GM23338 (cell line): Measurements from ENCODE around the gene TBX2. TPM values are rescaled to one million over a fixed set of nuclear protein-coding genes. Genes with fewer than 3 reads are reported as not detected.

ENCODE experiments used
- ATAC-seq: fragments of 200-7000 bp; cut with Tn5 transposase; 3 replicates; pipeline ENCODE4 v1.9.1; 2020
- DNase-seq: peaks from one replicate; pipeline ENCODE4 v3.0.0-alpha.2; 2015; ENCODE audit warnings: low spot score
- H2AFZ ChIP-seq: fragments of 200-600 bp; sonication (generic); 2 replicates; pipeline ENCODE4 v1.8.0; 2016; ENCODE audit warnings: antibody characterized with exemption, mild to moderate bottlenecking, moderate library complexity
- H3F3A ChIP-seq: fragments of 200-600 bp; sonication (generic); replicated peaks from 2 replicates; pipeline ENCODE4 v1.8.0; 2017; ENCODE audit warnings: antibody characterized with exemption, mixed run types, low read depth
- H3K27ac ChIP-seq: fragments of 200-600 bp; sonication (generic); 2 replicates; pipeline ENCODE4 v1.6.1; 2016; ENCODE audit warnings: low read depth
- H3K27me3 ChIP-seq: fragments of 200-600 bp; sonication (generic); 2 replicates; pipeline ENCODE4 v1.8.0; 2016; ENCODE audit warnings: mild to moderate bottlenecking, mixed run types, moderate library complexity; ENCODE audit not compliant: insufficient read depth
- H3K36me3 ChIP-seq: fragments of 200-600 bp; sonication (generic); 2 replicates; pipeline ENCODE4 v1.8.0; 2016; ENCODE audit warnings: mild to moderate bottlenecking; ENCODE audit not compliant: insufficient read depth
- H3K4me1 ChIP-seq: fragments of 200-600 bp; sonication (generic); 2 replicates; pipeline ENCODE4 v1.8.0; 2016; ENCODE audit warnings: mild to moderate bottlenecking, moderate library complexity; ENCODE audit not compliant: insufficient read depth
- H3K4me2 ChIP-seq: fragments of 200-600 bp; sonication (generic); 2 replicates; pipeline ENCODE4 v1.7.1; 2017; ENCODE audit warnings: mixed run types
- H3K4me3 ChIP-seq: fragments of 200-600 bp; sonication (generic); 2 replicates; pipeline ENCODE4 v1.6.1; 2016; ENCODE audit warnings: mixed run types
- H3K79me2 ChIP-seq: fragments of 200-600 bp; sonication (generic); replicated peaks from 2 replicates; pipeline ENCODE4 v1.8.0; 2017; ENCODE audit warnings: mild to moderate bottlenecking; ENCODE audit not compliant: insufficient read depth
- H3K9me2 ChIP-seq: fragments of 200-600 bp; sonication (generic); 2 replicates; pipeline ENCODE4 v1.8.0; 2017; ENCODE audit not compliant: insufficient read depth
- H4K20me1 ChIP-seq: fragments of 200-600 bp; sonication (generic); replicated peaks from 2 replicates; pipeline ENCODE4 v1.8.0; 2017; ENCODE audit warnings: mild to moderate bottlenecking; ENCODE audit not compliant: insufficient read depth
- H3K27ac Mint-ChIP-seq: 2 replicates; pipeline ENCODE4 v1.8.0; 2020; ENCODE audit warnings: inconsistent platforms, mild to moderate bottlenecking, moderate library complexity, mixed read lengths
- H3K27me3 Mint-ChIP-seq: 3 replicates; pipeline ENCODE4 v1.8.0; 2022; ENCODE audit warnings: low read depth, mild to moderate bottlenecking, moderate library complexity, mixed read lengths, inconsistent platforms; ENCODE audit not compliant: insufficient read depth, poor library complexity
- H3K36me3 Mint-ChIP-seq: 3 replicates; pipeline ENCODE4 v1.8.0; 2021; ENCODE audit warnings: low read depth, mild to moderate bottlenecking, inconsistent platforms, moderate library complexity, mixed read lengths
- H3K4me1 Mint-ChIP-seq: 3 replicates; pipeline ENCODE4 v1.8.0; 2020; ENCODE audit warnings: mild to moderate bottlenecking, inconsistent platforms, mixed read lengths
- H3K4me3 Mint-ChIP-seq: 3 replicates; pipeline ENCODE4 v1.8.0; 2021; ENCODE audit warnings: moderate library complexity, mild to moderate bottlenecking, inconsistent platforms, mixed read lengths
- H3K9me3 Mint-ChIP-seq: 3 replicates; pipeline ENCODE4 v1.8.0; 2020; ENCODE audit warnings: moderate library complexity, mild to moderate bottlenecking, inconsistent platforms, mixed read lengths
- CREB1 ChIP-seq: fragments of 250-450 bp; sonication (Bioruptor Pico); IDR thresholded peaks from 2 replicates; pipeline ENCODE4 v1.5.0; 2020; ENCODE audit warnings: low read depth, mild to moderate bottlenecking, moderate library complexity
- EZH2 ChIP-seq: fragments of 200-600 bp; sonication (generic); IDR thresholded peaks from one replicate; pipeline ENCODE4 v1.8.0; 2017; ENCODE audit warnings: antibody characterized with exemption, mild to moderate bottlenecking, low read depth; ENCODE audit not compliant: unreplicated experiment
- EZH2phosphoT487 ChIP-seq: fragments of 200-600 bp; sonication (generic); IDR thresholded peaks from one replicate; pipeline ENCODE4 v1.8.1; 2018; ENCODE audit warnings: antibody characterized with exemption; ENCODE audit not compliant: unreplicated experiment
- JUNB ChIP-seq: IDR thresholded peaks from one replicate; pipeline ENCODE4 v1.6.1; 2016; ENCODE audit warnings: antibody characterized with exemption; ENCODE audit not compliant: unreplicated experiment
- NANOG ChIP-seq: IDR thresholded peaks from 2 replicates; pipeline ENCODE4 v1.6.1; 2016; ENCODE audit warnings: antibody characterized with exemption, borderline replicate concordance
- POLR2AphosphoS5 ChIP-seq: IDR thresholded peaks from 2 replicates; pipeline ENCODE4 v1.6.1; 2016; ENCODE audit warnings: antibody characterized with exemption, low read depth
- STAT1 ChIP-seq: IDR thresholded peaks from one replicate; pipeline ENCODE4 v1.6.1; 2016; ENCODE audit warnings: antibody characterized with exemption; ENCODE audit not compliant: unreplicated experiment
- ZNF114 ChIP-seq: fragments of 250-450 bp; sonication (Bioruptor Pico); IDR thresholded peaks from 2 replicates; pipeline ENCODE4 v1.5.0; 2020; ENCODE audit warnings: mild to moderate bottlenecking, moderate library complexity
- ZNF331 ChIP-seq: fragments of 250-450 bp; sonication (Bioruptor Pico); IDR thresholded peaks from 2 replicates; pipeline ENCODE4 v1.5.0; 2020; ENCODE audit warnings: low read depth, mild to moderate bottlenecking, moderate library complexity
- ZNF462 ChIP-seq: fragments of 250-450 bp; sonication (Bioruptor Pico); IDR thresholded peaks from 2 replicates; pipeline ENCODE4 v1.5.0; 2020; ENCODE audit warnings: mild to moderate bottlenecking, moderate library complexity
- polyA plus RNA-seq: library from polyadenylated mRNA; unstranded; fragments of >200 nt; fragmentation: Nextera tagmentation; extraction: Ambion mirVana; gene quantifications from 2 replicates; pipeline ENCODE4 v1.2.1, GENCODE V29; 2016
- total RNA-seq: library from RNA; depleted of rRNA; stranded (reverse); fragments of >200 nt; shearing (Covaris generic); gene quantifications from 2 replicates; pipeline ENCODE4 v1.2.3, GENCODE V29; 2014
- TF ChIP-seq, protein P1 (sequence below): IDR thresholded peaks from 2 replicates; pipeline ENCODE4 v1.6.1; 2016; ENCODE audit warnings: antibody characterized with exemption
- TF ChIP-seq, protein P2 (sequence below), 2 experiments: fragments of 200-600 bp in 1 of 2; sonication (generic) in 1 of 2; conservative IDR thresholded peaks; 2 replicates each; pipeline versions ENCODE4 v1.5.1 to v1.6.1; 2016 to 2017; ENCODE audit warnings: antibody characterized with exemption in 2 of 2, low read depth in 2 of 2, mild to moderate bottlenecking in 2 of 2, moderate library complexity in 1 of 2
- TF ChIP-seq, protein P3 (sequence below): IDR thresholded peaks from one replicate; pipeline ENCODE4 v1.6.1; 2018; ENCODE audit warnings: antibody characterized with exemption; ENCODE audit not compliant: unreplicated experiment

Gene TBX2
- total and polyA plus RNA-seq, 2 experiments from 2014 or later: not detected

DNA sequence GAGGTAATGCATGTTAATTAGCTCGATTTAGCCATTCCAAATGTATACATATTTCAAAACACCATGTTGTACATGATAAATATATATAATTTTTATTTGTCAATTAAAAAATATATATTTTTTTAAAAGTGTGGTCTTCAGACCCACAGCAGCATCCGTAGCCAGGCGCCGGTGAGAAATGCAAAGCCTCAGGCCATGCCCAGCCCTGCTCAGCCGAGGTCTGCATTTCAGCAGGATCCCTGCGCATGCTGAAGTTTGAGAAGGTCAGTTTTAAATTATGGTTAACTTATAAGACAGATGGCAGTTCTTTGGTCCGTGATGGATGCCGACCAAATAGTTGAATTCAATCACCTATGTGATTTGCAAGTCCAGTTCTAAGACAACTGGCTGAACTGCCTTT is 28.0 kb upstream of the TBX2 start:
- Histone ChIP-seq H3K27ac (no peak overlapping the region), H3K4me3 (no peak overlapping the region), H4K20me1 (no peaks in the 10 kb centered on the region), H3F3A (no peaks in the 10 kb centered on the region), H3K36me3 (no peaks in the 10 kb centered on the region; the same call in 1 of the 2 replicates), H3K79me2 (no peaks in the 10 kb centered on the region), H3K4me2 (no peak overlapping the region), H2AFZ (no peak overlapping the region), H3K27me3 (no peaks in the 10 kb centered on the region), H3K4me1 (no peaks in the 10 kb centered on the region), H3K9me2 (no peaks in the 10 kb centered on the region)
- H3K27me3 Mint-ChIP-seq: peaks cover 4% of the 10 kb centered on the region
- H3K9me3 Mint-ChIP-seq: no peaks in the 10 kb centered on the region
- H3K27ac Mint-ChIP-seq: no peak overlapping the region
- TF ChIP-seq ZNF331 (CRISPR knock-in tag): no peak
- no peak for TF ChIP-seq NANOG
- TF ChIP-seq CREB1 (CRISPR knock-in tag): no peak
- TF ChIP-seq JUNB: no peak
- no peak for TF ChIP-seq EZH2phosphoT487
- no peak for TF ChIP-seq ZNF462 (CRISPR knock-in tag)
- no peak for TF ChIP-seq POLR2AphosphoS5
- TF ChIP-seq, protein P1, sequence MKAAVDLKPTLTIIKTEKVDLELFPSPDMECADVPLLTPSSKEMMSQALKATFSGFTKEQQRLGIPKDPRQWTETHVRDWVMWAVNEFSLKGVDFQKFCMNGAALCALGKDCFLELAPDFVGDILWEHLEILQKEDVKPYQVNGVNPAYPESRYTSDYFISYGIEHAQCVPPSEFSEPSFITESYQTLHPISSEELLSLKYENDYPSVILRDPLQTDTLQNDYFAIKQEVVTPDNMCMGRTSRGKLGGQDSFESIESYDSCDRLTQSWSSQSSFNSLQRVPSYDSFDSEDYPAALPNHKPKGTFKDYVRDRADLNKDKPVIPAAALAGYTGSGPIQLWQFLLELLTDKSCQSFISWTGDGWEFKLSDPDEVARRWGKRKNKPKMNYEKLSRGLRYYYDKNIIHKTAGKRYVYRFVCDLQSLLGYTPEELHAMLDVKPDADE: no peak
- TF ChIP-seq ZNF114 (CRISPR knock-in tag): no peak
- TF ChIP-seq, protein P2, sequence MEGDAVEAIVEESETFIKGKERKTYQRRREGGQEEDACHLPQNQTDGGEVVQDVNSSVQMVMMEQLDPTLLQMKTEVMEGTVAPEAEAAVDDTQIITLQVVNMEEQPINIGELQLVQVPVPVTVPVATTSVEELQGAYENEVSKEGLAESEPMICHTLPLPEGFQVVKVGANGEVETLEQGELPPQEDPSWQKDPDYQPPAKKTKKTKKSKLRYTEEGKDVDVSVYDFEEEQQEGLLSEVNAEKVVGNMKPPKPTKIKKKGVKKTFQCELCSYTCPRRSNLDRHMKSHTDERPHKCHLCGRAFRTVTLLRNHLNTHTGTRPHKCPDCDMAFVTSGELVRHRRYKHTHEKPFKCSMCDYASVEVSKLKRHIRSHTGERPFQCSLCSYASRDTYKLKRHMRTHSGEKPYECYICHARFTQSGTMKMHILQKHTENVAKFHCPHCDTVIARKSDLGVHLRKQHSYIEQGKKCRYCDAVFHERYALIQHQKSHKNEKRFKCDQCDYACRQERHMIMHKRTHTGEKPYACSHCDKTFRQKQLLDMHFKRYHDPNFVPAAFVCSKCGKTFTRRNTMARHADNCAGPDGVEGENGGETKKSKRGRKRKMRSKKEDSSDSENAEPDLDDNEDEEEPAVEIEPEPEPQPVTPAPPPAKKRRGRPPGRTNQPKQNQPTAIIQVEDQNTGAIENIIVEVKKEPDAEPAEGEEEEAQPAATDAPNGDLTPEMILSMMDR (conservative IDR thresholded peaks at IDR 0.05; ENCODE audit: low read depth in 2 of 2): no peak
- no peak for TF ChIP-seq STAT1
- TF ChIP-seq, protein P3, sequence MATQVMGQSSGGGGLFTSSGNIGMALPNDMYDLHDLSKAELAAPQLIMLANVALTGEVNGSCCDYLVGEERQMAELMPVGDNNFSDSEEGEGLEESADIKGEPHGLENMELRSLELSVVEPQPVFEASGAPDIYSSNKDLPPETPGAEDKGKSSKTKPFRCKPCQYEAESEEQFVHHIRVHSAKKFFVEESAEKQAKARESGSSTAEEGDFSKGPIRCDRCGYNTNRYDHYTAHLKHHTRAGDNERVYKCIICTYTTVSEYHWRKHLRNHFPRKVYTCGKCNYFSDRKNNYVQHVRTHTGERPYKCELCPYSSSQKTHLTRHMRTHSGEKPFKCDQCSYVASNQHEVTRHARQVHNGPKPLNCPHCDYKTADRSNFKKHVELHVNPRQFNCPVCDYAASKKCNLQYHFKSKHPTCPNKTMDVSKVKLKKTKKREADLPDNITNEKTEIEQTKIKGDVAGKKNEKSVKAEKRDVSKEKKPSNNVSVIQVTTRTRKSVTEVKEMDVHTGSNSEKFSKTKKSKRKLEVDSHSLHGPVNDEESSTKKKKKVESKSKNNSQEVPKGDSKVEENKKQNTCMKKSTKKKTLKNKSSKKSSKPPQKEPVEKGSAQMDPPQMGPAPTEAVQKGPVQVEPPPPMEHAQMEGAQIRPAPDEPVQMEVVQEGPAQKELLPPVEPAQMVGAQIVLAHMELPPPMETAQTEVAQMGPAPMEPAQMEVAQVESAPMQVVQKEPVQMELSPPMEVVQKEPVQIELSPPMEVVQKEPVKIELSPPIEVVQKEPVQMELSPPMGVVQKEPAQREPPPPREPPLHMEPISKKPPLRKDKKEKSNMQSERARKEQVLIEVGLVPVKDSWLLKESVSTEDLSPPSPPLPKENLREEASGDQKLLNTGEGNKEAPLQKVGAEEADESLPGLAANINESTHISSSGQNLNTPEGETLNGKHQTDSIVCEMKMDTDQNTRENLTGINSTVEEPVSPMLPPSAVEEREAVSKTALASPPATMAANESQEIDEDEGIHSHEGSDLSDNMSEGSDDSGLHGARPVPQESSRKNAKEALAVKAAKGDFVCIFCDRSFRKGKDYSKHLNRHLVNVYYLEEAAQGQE: no peak
- no peak for TF ChIP-seq EZH2
- ATAC-seq (no peak), DNase-seq (no peak)
- no peaks in the 10 kb centered on the region for H3K36me3 Mint-ChIP-seq
- H3K4me3 Mint-ChIP-seq: no peak overlapping the region
- no peaks in the 10 kb centered on the region; the same call in 1 of the 3 replicates for H3K4me1 Mint-ChIP-seq
